ENCODE measurements around the gene TTC19.

The TTC19 gene

GRCh38 chr17:15999141-15999973, at the start of gene TTC19, which contains the start of gene ZSWIM7:
Gene TTC19 (plus strand): TSS chr17:15999824. CDS start chr17:15999849, 25 bp downstream.
Gene ZSWIM7 (minus strand): TSS chr17:15999704. CDS start chr17:15999594, 110 bp downstream.
- DNase-seq (ENCODE audit: low spot score) = peak; percentile 97
- Histone ChIP-seq H3K4me3 (peak within 1 kb of the TSS; percentile 89), H3K27ac (peak within 1 kb of the TSS; percentile 76 to 97)
- TF ChIP-seq CTCF (IDR thresholded peaks at IDR 0.05) = no peak

- no peak for DNase-seq (ENCODE audit: low spot score)
- no peak overlapping the region for H3K27ac ChIP-seq
- TF ChIP-seq CTCF (IDR thresholded peaks at IDR 0.05) = no peak
Observed at GRCh38 chr17:15951368-15952047, 48.1 kb upstream of the TTC19 start.

GRCh38 chr17:15952048-15952532, 47.5 kb upstream of the TTC19 start:
- Histone ChIP-seq H3K4me3 (no peak overlapping the region), H3K27ac (no peak overlapping the region)
- TF ChIP-seq CTCF (IDR thresholded peaks at IDR 0.05) = no peak
- DNase-seq (ENCODE audit: low spot score) = no peak

More at GRCh38 chr17:15951368-15952047, 48.1 kb upstream of the TTC19 start:
- H3K4me3 ChIP-seq = no peak overlapping the region

GRCh38 chr17:15952916-15953790, 46.5 kb upstream of the TTC19 start:
- H3K27ac ChIP-seq = no peak overlapping the region
- H3K4me3 ChIP-seq = no peak overlapping the region
- TF ChIP-seq CTCF (IDR thresholded peaks at IDR 0.05) = no peak
- no peak for DNase-seq (ENCODE audit: low spot score)

- no peak for DNase-seq (ENCODE audit: low spot score)
- Histone ChIP-seq H3K27ac (no peak overlapping the region), H3K4me3 (no peak overlapping the region)
- TF ChIP-seq CTCF (IDR thresholded peaks at IDR 0.05) = no peak
Observed at GRCh38 chr17:15954222-15954621, 45.4 kb upstream of the TTC19 start.

GRCh38 chr17:15955793-15956541, 43.7 kb upstream of the TTC19 start:
- no peak overlapping the region for H3K27ac ChIP-seq
- H3K4me3 ChIP-seq = no peak overlapping the region
- no peak for TF ChIP-seq CTCF (IDR thresholded peaks at IDR 0.05)
- DNase-seq (ENCODE audit: low spot score) = no peak
